NCI-H460 (cell line): Measurements from ENCODE around the gene C1QL4. TPM values are rescaled to one million over a fixed set of nuclear protein-coding genes. Genes with fewer than 3 reads are reported as not detected.

Source experiments
- DNase-seq: peaks from one replicate; pipeline ENCODE4 v3.0.0-alpha.2; 2016; ENCODE audit warnings: low read depth; ENCODE audit errors: extremely low read depth
- total RNA-seq: library from RNA; depleted of rRNA; stranded (reverse); fragments of >200 nt; shearing (Covaris generic); gene quantifications from 2 replicates; pipeline ENCODE4 v1.2.3, GENCODE V29; 2014

Gene C1QL4
- total RNA-seq, 1 experiment from 2014 or later: 0.50 TPM

GRCh38 chr12:49348781-49349180 is 11.8 kb upstream of the C1QL4 start:
- DNase-seq: no peak

DNA sequence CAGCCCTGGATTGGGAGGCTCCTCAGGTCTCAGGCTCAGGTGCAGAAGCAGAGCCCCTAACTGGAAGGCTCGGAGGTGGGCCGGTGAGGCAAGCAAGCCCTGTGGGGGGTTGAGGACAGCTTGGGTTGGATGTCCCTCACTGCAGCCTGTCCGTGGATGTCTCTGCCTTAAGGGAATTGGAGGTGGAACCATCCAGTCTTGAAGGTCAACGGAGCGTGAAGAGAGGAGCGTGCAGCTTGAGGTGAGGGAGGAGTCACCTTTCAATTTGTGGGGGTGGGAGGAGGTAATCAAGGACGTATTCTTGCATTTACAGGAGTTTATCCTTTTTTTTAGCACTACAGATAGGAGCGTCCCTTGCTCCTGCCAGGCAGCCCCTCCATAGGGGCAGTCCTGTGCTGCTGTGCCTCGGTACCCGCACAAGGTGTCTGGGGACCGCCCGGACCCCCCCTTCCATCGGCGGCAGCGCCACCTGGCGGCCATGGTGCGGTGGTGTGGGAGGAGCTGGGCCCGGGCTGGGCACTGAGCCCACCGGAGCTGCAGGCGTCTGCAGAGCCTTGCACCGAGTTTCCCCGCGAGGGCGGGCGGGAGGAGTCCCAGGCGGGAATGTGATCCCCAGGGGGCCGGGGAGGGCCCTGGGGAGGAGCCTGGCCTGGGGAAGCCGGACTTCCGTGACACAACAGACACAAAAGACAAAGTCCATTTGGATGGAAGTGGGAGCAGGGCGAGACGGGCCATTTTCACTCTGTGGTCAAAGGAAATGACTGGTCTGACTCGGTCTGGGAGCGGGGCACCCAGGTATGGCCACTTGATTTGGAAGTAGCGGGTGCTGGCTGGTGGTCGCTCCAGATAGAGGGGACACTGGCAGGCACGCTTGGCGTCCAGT is 10.6 kb upstream of the C1QL4 start:
- DNase-seq: peak; percentile 73

GRCh38 chr12:49346659-49347310 is 9.8 kb upstream of the C1QL4 start, which contains the start of gene DNAJC22:
Gene DNAJC22, plus strand, starts transcription at chr12:49346888. Its CDS starts 1,985 bp downstream, at chr12:49348873.
- no peak for DNase-seq

DNA sequence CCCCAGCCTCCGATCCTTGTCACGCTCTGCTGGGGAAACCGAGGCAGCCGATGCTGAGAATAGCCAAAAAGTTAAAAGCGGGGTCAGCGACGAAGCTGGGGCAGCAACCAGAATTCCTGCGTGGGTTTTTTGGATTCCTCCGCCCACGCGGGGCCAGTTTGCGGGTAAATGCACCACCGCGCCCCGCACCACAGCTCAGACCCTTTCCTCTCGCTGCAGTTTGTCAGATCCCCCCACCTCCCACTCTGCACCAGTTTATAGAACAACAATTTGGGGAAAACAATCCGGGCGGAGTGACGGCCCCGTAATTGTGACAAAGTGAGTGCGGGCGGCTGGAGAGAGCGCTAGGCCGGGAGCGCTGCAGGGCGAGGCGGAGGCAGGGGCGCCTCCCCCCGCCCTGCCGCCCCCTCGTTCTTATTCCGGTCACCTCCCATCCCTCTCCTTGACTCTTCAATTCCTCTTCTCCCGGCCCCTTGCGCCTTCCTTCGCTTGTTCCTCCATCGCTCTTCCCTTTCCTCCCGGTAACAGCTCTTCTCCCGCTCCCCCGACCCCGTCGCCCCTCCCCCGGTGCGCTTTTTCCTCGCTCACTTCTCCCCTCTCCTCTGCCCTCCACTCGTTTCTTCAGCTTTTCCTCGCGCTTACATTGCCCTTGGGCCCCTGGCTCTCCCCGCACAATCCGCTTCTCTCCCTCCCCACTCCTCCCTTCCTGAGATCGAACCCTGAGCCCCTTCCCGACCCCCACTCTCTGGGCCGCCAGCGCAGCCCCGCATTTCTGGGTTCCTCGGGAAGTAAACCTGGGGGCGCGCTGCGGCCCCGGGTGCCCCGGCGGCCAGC is 9.1 kb upstream of the C1QL4 start:
- no peak for DNase-seq

DNA sequence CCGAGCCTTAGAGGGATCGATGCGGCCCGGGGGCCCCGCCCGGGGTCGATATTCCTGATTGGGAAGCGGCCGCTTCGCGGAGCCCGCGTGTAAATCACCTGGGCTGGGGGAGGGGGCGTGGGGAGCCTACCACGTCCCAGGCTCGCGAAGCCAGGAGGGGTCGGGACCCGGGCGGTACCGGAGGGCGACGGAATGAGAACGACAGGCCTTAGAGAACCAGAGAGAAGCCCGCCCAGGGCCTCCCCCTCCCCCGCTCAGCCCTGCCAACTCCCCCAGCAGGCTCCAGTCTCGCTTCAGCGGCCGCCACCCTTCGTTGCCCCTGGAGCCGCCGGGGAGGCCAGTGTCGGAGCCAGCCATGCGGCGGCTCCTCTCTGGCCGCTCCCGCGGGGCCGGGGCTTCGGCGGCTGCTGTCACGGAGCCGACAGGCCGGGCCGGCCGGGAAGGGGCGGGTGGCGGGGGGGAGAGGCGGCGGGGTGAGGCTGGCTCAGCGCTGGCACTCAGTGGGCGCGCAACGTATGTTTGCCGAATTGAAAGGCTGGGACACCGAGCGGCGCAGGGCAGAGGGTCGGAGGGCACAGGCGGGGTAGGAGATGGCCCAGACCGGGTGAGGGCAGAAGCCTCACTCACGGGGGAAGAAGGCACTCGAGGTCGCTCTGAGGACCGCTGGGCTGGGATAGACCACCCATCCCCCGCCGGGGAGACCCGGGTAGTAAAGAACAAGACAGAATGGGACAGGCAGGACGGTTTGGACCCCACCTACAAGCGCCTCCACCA is 8.2 kb upstream of the C1QL4 start:
- DNase-seq: no peak

DNA sequence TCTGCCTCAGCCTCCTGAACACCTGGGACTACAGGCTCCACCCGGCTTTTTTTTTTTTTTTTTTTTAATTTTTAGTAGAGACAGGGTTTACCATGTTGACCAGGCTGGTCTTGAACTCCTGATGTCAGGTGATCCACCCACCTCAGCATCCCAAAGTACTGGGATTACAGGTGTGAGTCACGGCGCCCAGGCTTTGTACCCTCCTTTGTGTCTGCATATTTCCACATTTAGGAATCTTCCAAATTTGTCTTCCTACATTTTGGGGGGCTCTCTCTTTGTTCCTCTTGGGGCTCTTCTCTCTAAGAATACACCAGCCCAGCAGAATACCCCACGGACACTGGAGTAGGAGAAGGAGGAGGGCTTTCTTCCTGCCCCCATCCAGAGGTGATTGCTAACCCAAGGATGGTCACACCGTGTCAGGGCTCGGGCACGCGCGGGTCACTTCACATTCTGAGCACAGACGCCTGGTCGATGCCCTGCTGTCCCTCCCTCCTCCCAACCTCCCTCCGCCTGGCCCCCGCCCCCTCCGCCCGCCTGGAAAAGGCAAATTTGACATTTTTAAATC is 7.6 kb upstream of the C1QL4 start:
- no peak for DNase-seq

- DNase-seq: no peak
Observed at GRCh38 chr12:49342914-49343731, 6.1 kb upstream of the C1QL4 start.

DNA sequence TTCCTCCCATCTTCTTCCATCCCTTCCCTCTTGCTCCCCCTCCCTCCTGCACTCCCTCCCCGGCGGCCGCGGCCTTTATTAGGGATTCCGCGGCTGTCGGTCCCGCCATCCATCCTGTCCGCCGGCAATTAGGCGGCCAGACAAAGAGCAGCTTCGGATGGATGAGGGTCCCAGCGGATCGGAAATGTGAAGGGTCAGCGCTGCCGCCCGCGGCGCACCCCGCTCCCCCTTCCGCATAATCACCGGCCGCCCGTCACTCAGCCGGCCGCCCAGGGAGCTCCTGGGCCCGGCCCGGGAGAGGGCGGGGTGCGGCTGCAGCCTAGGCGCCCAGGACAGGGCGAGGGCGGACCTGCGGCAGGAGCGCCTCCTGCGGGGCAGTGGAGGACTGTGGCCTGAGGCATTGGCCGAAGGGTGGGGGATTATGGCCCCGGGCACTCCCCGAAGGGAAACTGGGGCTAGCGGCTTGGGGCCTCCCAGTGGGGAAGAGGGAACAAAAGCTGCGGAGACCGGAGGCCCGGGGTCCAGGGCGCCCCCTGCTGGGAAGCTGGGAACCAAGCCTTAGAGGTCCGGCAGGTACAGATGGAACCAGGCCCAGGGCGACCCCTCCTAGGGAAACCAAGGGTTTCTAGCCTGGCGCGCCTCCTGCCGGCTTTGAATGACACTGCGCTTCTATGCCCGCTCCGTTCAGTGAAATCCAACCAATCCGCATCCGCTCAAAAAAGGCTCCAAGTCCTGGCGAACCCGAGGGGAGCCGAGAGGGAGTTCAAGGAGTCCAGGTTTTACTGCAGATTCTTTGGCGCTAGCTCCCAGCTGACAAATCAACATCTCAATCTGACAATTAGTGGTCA is 5.3 kb upstream of the C1QL4 start:
- DNase-seq: peak; percentile 82

DNA sequence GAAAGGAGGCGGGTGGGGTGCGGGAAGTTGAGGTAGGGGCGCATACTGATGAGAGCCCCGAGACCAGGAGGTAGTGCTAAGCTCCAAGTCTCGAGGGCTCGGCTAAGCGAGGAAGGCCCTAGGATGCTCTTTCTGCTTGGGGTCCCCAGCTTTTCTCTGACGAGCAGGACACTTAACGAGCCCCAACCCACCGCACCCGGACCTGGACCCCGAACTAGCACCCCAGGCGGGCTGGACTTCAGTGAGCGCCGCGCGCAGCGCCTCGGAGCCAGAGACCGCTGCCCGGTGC is 4.7 kb upstream of the C1QL4 start:
- DNase-seq: no peak

DNA sequence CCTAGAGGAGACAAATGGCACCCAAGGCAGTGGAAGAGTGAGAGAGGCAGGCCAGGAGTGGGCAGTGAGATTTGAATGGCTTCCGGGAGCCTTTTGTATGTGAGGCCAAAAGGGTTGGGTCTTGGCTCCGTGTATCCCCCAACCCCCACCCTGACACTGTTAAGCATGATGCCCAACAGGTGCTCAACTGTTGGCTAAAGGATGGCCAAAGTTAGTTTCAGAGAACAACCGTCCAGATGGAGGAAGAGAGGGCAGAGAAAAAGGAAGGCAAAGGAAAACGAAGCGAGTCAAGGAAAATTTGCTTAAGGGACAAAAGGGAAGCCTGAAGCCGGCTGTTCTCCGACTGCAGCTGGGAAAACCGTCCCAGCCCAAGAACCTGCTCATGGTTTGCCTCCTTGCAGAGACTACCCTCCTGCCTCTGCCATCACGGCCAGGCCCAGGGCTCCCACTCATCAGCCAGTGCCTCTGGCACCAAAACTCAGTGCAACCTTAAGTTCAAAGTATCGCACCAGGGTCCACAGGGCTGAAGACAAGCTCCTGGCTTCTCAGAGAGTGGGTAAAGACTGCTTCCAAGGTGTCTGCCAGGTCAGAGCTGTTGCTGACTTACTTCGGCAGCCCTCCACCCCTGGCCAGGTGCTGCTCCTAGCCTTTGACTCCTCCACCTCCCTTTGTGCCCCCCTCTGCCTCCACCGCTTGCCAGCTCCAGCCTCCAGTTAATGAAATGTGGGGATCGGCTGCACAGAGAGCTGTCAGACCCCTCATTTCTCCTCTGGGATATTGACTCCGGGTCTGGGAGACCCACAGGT is 4.2 kb upstream of the C1QL4 start:
- no peak for DNase-seq

DNA sequence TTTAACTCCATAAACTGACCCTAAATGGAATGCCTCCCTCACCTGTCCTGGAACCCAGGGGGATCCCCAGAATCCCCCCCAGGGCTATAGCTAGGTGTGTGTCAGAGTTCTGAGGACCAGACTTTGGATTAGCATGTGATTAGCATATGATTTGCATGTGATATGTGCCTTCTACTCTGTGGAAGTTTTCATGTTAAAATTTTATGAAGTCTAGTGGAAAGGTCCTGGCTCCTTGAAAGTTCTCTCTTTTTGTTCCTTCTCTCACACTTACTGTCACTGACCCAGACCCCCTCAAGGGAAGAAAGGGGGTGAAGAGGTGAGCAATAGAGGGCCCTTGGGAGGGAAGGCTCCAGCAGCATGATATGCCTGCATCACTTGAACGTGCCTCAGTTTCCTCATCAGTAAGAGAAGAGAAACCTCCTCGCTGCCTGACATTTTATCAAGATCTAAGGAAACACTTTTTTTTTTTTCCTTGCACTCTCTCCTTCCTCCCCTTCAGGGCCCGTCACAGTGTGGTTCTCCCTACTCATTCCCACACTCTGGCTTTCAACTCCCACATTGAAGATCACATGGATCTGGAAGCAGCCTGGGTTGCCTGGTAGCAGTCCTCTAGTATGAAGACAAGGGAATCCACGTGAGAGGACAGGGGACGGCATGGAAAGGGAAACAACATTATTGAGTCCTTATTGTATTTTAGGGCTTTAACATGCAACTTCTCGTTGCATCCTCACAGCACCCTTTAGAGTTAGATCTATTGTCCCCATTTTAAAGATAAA is 3.3 kb upstream of the C1QL4 start:
- no peak for DNase-seq

- no peak for DNase-seq
Observed at GRCh38 chr12:49339464-49339861, 2.5 kb upstream of the C1QL4 start.

DNA sequence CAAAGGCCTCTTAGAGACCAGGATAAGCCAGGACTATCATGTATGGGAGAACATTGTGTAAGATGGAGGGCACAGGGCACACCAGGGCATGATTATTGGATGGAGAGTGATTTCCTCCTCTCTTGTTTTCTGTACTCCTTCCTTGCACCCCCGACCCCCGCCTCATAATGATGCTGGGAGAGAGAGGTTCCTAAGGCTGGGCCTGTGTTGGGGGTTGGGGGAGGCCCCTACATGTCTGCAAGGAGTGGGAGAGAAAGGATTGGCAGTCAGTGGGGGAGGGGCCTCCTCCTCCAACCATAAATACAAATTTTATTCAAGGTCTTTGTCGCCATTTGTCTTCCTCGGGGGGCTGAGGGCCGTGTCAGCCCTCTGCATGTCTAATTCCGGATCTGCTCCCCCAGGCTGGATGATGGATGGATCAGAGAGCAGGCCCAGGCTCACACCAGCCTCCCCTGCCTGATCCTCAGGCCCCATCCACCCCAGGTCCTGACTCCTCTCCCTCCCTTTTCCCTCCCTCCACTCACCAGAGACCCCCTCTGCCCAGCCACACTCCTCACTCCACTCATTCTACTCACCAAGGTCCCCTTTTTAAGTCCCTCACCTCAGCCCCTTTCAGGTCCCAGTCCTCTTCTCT is 2.0 kb upstream of the C1QL4 start:
- no peak for DNase-seq

GRCh38 chr12:49335955-49336644 is 888 bp downstream of the C1QL4 start:
- DNase-seq: no peak

- no peak for DNase-seq
Observed at GRCh38 chr12:49335118-49335954, 1.7 kb downstream of the C1QL4 start.
